NCI-H446 (cell line): ENCODE results near the gene METTL13.

Source experiments
- DNase-seq, 2 experiments: peaks; one replicate each; lab custom pipeline; 2025; lab: John Stamatoyannopoulos, UW

The METTL13 gene, protein sequence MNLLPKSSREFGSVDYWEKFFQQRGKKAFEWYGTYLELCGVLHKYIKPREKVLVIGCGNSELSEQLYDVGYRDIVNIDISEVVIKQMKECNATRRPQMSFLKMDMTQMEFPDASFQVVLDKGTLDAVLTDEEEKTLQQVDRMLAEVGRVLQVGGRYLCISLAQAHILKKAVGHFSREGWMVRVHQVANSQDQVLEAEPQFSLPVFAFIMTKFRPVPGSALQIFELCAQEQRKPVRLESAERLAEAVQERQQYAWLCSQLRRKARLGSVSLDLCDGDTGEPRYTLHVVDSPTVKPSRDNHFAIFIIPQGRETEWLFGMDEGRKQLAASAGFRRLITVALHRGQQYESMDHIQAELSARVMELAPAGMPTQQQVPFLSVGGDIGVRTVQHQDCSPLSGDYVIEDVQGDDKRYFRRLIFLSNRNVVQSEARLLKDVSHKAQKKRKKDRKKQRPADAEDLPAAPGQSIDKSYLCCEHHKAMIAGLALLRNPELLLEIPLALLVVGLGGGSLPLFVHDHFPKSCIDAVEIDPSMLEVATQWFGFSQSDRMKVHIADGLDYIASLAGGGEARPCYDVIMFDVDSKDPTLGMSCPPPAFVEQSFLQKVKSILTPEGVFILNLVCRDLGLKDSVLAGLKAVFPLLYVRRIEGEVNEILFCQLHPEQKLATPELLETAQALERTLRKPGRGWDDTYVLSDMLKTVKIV

DNA sequence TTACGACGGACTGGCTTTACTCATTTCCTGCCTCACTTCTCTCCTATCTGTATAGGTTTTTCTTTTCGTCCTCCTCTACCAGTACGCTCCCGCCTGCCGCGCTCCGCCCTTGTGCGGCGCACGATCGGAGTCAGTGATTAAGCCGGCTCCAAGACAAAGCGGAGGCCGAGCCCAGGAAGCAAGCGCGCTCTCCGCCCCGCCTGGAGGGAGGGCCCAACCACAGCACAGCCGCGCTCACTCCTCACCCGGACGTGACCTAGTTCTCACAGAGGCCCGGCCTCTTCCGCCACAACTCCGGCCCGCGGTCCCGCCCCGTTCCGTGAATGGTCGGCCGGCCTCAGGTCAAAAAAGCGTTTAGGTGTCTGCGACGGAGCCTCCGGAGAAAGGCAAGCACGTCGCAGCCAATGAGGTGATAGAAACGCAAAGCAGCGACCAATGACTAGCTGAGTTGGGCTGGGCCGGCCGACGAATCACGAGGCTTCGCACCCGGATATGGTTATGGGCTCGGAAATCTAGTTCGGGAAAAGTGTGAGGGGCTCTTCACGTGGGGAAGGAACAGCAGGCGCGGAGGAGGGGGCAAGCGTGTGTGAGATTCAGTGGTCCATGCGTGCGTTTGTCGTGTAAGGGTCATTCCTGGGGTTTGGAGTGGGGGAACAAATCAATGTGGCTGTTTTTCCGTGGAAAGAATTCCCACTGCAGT lies at the start of gene METTL13:
METTL13 (plus strand) TSS at position 485 of the 700 bp plus-strand sequence. CDS start 308 bp downstream, outside the sequence.
- peak; percentile 99 for DNase-seq

DNA sequence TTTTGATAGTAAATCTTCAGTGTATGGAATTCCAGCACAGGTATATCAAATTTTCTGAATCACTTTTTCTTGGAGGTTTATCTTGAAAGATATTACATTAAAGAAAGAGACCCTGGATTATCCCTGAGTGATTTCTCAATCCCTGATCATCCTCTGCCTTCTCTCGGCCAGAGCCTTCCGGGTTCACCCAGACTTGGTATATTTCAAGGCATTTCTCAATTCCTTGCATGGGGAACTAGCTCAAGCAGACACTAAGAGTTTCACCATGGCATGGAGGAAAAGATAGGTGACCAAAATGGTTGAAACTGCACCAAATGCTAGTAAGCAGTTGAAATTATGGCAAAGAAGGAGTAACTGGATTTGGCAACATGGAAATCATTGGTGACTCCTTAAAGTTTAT lies 45.3 kb upstream of the METTL13 start:
- no peak for DNase-seq

DNA sequence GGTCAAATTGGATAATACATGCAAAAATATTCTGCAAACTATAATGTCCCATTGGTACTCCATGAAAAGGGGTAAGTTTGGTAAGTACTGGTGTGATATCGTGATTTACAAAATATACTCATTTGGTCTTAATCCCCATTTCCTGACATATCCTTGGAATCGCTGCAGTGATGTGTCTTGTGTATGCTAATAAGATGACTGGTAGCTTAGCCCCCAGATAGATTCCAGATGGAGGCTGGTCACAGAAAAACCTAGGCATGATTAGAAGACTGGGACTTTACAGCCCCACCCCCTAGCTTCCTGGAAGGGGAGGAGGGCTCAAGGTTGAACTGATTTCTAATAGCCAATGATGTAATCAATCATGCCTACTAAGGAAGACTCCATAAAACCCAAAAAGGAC lies 42.5 kb upstream of the METTL13 start:
- DNase-seq, result no peak

DNA sequence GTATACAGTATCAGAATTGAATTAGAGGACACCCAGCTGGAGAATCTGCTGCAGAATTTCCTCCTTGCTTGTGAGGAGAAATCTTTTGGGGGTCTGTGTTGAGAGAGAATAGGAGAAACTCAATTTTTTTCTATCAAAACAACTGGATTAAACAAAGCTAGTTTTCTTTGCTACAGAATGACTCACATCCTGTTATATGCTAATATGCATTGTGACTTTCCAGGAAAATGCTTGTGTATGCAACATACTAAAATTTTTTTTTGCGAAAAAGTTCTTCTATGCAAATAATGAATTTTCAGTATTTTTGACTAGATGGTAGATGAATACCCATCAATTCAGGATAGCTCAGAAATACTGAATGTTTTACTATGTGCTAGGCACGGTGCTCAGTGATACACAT lies 41.8 kb upstream of the METTL13 start:
- no peak for DNase-seq

DNA sequence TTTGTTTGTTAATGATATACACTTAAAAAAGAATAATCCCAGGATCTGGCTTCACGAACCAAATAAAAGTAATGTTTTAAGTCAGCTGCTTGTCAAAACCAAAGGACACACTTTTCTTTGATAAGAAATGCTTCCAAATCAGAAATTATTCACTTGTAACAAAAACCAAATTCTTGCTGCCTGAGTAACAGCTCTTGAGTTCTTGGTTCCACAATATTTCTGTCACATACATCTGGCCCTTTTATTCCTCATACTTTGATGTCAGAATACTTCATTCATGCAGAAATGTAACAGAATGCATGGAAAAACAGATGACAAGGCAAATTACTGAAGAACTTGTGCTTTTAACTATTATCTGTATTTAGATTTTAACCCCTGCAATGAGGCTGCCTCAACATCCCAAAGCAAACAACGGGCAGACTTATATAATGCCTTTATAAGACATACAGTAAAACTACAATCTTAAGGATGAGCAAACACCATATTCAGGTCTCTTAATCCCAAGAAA lies 41.0 kb upstream of the METTL13 start:
- no peak for DNase-seq

DNA sequence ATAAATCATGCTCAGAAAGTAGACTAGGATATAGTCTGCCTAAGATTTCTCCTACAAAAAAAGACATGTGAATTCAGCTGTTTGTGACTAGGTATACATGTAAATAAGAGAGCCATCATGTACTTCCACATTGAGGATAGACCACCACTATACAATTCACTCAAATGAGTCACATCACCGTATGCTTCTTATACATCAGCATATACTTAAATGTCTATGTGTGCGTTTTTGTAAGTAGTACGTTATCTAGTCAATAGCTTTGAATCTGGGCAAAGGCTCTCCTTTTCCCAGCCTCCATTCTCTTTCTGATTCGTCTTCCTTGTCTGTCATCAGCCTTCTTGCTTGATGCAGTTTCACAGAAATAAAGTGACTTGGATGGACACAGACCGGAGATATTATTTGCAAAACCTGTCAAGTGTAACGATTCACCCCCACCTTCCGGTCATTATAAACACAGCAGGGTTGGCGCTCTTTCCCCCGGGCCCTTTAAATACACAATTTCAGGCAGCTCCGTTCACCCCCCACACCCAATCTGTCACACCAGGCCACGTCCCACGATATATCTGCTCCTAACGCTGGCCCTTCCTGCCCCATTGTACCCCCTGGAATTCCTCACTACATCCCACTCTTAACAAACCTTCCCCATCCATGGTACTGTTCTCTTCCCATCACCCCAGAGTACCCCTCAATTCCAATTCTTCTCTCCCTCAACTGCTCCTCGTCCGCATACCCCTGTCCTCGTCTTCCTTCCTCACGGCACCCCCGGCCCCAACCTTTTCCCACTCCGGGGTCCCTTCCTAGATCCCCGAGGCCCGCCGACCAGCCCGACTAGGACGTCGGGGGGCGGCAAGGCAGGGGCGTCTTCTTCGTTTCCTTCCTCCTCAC lies 40.2 kb upstream of the METTL13 start:
- DNase-seq, result no peak

DNA sequence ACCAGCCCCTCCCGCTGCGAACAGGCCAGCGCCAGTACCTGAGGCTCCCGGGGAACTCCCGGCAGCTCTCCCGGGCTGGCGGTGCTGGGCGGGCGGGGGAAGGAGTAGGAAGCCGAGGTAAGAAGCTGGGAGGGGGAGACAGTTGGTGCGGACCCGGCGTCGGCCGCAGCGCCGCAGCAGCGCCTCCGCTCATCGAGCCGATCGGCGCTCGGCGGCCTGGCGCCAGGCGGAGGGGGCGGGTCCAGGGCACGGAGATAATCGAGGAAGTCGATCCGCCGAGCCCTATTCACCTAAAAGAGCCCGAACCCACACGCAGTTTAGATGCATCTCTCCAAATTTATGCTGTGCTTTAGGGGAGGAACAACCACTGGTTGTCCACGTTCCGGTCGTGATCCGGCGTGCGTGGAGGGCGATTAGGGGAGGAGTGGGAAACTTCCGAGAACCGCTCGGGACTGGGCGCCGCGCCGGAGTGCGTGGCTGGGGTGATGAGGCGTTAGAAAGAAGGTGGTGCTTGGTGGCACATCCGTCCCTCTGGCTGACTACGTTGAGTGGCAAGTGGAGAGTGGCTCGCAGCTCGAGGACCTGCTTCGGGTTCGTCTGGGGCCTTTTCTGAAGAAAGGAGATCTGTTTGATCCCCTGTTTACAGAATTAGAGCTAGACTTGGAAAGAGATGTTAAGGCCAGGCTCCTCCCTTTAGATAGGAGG lies 39.4 kb upstream of the METTL13 start, which contains the start of gene VAMP4:
VAMP4 (minus strand) TSS at position 194 of the 705 bp plus-strand sequence. CDS start 3,651 bp downstream, outside the sequence.
- DNase-seq, result peak; percentile 81 to 89

DNA sequence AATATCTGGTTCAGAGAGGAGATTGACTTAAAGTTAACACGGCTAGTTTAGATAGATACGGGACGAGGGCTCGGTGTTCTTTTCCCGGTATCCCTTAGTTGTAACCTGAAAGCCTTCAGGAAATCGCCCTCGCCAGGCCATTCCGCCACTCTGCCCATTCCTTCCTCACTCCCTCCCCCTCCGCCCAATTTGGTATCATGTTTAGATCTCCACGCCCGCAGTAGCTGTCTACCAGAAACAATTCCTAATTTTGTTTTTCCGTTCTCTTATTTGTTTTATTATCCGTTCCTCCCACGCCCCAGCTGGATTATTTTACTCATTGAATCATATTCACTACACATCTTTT lies 38.9 kb upstream of the METTL13 start:
- peak in 1 of 2 experiments; percentile 47 for DNase-seq

DNA sequence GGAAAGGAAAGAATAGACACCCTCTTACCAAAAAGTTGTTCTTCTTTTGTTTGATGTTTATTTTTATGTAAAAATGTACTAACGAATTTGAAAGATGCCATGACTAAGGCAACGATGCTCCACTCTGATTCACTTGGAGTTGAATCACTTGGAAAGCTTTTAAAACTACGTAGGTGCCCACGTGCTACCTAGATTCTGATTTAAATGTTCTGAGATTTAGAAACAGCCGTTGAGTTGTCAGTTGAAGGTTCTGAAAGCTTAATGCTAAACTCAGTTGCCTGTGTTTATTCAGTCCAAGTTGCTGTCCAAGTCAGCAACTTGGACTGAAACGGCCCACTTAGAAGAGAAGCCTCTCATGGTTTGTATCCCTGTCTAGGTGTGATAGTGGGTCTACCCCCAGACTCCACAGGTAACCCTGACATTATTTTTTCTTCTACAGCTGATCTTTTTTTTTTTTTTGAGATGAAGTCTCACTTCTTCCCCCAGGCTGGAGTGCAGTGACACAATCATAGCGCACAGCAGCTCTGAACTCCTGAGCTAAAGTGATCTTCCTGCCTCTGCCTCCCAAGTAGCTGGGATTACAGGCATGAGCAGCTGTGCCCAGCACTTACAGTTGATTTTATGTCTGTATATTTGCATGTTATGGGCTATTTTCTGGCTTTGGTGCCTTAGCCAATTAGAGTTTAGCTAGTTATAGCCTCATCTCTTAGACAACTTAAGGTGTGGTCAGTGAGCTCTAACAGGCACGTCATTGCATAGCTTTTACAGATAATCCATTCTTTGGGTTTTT lies 38.2 kb upstream of the METTL13 start:
- DNase-seq, result no peak

DNA sequence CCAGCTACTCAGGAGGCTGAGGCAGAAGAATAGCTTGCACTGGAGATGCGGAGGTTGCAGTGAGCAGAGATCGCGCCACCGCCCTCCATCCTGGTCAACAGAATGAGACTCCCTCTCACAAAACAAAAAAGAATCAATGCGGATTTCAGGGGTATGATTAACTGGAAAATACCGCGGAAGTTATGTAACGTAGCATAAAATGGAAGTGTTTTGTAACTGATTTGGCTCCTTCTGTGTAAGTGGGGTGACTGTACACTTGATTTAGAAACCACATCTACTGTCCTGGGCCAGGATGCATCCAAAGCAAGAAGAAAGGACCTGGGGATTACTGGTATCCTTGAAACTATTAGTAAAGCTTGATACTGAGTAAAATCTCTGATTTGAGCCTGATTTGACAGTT lies 36.5 kb upstream of the METTL13 start:
- DNase-seq, result no peak

DNA sequence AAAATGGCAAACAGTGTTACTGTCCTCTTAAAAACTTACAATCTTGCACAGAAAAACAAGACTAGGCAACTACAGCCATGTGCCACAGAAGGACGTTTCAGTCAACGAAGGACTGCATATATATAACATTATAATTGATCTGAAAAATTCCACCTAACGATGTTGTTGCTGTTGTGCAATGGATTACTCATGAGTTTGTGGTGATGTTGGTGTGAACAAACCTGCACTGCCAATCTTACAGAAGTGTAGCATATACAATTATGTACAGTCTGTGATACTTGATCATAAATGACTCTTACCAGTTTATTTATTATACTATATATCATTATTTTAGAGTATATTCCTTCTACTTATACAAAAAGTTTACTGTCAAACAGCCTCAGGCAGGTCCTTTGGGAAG lies 32.8 kb upstream of the METTL13 start:
- DNase-seq, result no peak

DNA sequence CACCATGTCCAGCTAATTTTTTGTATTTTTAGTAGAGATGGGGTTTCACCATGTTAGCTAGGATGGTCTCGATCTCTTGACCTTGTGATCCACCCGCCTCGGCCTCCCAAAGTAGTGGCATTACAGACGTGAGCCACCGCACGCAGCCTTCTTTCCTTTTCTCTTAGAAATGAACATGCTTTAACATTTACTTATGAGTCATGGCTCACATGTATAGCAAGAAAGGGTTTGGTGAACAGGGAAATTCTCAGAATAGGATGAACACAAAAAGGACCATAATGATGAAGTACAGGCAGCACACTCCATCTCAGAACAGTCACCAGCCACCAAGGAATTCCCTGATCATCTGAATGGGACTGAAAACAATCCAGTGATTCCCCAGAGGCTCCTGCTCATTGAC lies 30.2 kb upstream of the METTL13 start:
- DNase-seq, result no peak

DNA sequence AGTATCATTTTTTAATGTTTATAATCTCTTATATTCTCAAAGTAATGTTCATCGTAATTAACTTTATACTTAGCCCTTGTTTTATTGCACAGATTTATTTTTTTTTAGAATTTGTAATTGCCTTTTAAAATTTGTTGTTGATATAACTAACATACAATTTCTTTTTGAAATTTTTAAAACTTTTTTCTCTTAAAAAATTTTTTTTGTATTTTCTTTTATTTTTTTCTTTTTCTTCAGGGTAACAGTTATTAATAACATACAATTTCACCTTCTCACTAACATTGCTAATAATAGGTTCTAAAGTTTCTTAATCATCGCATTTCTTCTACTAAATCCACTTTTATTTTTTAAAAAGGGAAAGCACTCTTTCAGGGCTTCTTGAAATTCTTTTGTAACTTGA lies 28.3 kb upstream of the METTL13 start:
- no peak for DNase-seq

DNA sequence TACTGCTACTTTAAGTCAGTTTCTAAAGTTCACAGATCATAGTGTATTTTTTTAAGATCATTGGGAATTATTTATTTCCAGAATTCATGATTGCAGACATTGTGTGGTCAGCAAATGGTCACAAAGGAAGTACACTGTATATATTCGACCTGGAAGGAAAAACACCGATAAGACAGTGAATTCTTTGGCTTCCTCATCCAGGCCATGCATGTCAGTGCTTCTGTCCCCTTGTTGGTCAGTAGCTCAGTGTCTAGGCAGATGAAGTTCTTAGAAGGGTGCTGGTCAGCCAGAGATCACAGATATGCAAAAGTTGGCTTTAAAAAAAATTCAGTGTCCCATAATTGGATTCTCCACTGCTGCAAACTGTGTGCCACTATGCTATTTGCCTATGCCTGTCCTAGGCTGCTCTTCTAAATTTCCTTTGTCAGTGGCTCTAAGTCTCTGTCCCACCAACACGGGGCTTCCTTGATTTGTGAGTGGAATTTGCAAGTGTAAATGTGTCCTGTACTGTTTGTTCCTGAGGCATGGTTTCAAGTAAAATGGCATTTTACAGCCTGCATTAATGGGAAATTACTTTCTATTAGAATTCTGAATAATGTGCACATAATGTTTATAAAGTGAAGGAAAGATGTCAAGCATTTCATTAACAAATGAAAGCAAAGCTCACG lies 27.6 kb upstream of the METTL13 start:
- no peak for DNase-seq

DNA sequence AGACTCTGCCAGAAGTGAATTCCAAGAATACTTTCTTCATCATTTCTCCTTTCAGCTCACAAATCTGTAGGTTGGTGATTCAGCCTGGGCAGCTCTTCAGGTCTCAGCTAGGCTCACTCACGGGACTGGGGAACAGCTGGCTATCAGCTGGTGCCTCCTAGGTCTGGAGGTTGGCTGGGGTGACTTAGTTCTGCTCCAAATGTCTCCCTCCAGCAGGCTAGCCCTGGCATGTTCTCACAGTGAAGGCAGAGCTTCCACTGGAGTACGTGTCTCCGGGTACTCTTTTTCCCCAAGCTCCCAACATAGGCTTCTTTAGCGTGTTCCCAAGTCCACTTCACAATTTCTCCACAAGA lies 27.1 kb upstream of the METTL13 start:
- peak in 1 of 2 experiments; percentile 35 for DNase-seq

DNA sequence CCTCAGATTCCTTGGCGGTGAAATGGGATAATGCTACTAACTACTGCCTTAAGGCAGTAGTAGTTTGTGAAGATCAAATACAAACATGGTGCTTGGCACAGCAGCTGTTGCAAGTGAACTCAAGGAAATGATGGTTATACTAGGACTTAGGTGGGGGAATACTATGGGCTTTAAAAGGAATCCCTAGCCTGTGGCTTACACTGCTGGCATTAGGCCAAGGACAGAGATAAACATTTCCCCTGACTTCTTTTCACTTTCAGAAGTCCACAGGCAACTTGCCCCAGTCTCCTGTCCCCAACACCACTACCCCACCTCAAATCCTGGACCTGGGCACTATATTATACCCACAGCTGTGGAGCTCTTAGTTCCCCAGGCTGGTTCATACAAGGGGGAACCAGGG lies 26.5 kb upstream of the METTL13 start:
- peak in 1 of 2 experiments; percentile 22 for DNase-seq

DNA sequence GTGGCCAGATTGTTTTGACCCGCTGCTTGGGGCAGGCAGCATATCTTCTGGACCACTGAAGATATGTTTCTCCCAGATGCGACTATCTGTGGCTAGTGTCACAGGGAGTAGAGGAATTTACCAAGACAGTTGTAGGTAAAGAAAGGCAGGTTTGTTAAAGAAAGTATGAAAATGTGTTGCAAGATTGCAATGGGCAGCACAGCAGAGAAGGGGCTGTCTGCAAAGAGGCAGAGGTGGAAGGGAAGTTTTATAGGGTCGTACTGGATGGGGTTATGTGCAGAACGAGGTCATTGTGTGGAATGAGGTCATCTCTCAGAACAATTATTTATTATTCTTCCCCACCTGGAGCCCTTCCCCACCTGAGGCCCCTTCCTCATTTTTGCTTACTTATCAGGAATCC lies 24.6 kb upstream of the METTL13 start:
- no peak for DNase-seq

DNA sequence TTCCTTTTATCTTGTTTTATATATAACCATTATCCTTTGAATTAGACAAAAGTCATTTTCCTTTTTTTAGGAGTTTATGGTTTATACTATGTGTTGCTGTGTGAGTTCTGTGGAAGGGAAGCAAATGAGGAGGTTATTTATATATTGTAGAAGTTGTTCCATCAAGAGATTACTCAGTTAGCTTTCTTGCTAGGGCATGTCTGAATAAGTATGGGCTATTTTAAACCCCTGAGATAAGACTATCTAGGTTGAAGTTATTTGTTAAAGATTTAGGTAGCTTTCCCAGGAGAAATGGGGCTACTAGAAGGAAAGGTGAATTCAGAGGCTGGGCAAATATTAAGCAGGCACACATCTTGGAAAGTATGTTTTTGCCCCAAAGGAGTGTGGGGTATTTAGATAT lies 23.4 kb upstream of the METTL13 start:
- no peak for DNase-seq

DNA sequence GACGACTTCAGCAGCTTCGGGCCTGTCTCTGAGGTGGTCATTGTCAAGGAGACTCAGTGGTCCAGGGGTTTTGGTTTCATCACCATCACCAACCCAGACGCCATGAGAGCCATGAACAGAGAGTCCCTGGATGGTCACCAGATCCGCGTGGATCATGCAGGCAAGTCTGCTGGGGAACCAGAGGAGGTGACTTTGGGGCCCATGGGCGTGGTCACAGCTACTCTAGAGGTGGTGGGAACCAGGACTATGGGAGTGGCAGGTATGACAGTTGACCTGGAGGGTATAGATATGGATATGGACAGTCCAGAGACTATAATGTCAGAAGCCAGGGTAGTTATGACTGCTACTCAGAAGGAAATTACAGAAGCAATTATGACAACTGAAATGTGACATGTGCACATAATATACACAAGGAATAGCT lies 19.3 kb upstream of the METTL13 start:
- DNase-seq, result no peak

DNA sequence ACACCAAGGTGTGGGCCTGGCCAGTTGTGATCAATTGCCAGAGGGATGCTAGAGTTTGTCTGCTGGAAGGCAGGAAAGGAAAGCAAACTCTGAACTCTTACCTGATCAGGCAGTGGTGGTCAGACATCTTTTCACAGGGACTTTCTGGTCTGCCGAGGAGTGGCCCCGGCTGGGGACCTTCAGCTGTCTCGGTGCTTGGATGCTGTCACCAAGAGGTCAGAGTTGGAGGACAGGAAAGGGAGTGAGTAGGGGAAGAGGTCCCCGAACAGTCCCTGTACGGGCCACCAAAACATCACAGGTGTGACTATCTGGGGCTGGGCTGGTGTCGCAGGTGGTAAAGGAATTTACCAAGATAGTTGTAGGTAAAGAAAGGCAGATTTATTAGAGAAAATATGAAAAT lies 17.7 kb upstream of the METTL13 start:
- no peak for DNase-seq
